ENCODE data around the gene AGFG2.

GRCh38 chr7:100577103-100577502 is 38.1 kb downstream of the AGFG2 start:
- TF ChIP-seq POLR2AphosphoS5 (IDR thresholded peaks at IDR 0.05; ENCODE audit: low read depth) (no peak; the same call in 1 of the 2 replicates), CTCF (IDR thresholded peaks at IDR 0.05; ENCODE audit: insufficient read depth, low read length) (no peak), SPI1 (IDR thresholded peaks at IDR 0.05; ENCODE audit: borderline replicate concordance, low read depth) (no peak)

All from HL-60 (cell line).